GM18505 (cell line): ENCODE results near the gene PER3.

ENCODE experiments used
- ATAC-seq: cut with Tn5 transposase; IDR thresholded peaks from one replicate; pipeline ENCODE4 v1.9.1; 2021; ENCODE audit not compliant: unreplicated experiment
- POLR2A ChIP-seq: IDR thresholded peaks from 4 replicates; pipeline ENCODE4 v1.6.1; 2011; ENCODE audit warnings: borderline replicate concordance; ENCODE audit not compliant: insufficient read depth, insufficient read length; ENCODE audit errors: extremely low read depth

PER3 gene

DNA sequence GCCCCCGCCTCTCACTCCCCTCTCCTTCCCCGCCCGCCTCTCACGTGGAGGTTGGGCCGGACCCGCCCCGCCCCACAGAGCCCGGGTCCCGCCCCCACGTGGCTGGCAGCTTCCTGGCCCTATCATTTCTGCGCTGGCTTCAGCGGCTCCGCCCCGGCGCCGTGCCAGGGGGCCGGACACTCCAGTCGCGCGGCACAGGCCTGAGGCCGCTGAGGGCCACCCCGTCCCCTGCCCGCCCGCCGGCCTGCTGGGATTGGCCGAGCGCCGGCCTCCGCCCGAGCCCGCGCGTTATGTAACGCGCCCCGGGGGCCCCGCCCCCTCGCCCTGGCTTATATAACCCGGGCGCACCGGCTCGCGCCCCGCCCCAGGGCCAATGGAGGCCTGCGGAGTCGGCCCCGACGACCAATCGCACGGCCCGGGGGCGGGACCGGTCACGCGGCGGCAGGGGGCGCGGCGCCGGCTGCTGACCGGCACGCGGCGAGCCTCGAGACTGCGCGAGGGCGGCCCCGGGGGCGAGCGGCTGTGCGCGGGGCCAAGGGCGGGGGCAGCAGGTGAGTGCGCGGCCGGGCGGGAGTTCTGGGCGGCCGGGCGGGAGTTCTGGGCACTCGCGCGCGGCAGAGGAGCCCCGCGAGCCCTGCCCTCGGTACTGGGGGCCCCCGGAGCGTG, at the start of gene PER3:
Gene PER3 (plus strand): TSS at position 466 of the 666 bp plus-strand sequence. CDS start 587 bp downstream, outside the sequence.
- peak; percentile 80 for ATAC-seq
- no peak for TF ChIP-seq POLR2A

DNA sequence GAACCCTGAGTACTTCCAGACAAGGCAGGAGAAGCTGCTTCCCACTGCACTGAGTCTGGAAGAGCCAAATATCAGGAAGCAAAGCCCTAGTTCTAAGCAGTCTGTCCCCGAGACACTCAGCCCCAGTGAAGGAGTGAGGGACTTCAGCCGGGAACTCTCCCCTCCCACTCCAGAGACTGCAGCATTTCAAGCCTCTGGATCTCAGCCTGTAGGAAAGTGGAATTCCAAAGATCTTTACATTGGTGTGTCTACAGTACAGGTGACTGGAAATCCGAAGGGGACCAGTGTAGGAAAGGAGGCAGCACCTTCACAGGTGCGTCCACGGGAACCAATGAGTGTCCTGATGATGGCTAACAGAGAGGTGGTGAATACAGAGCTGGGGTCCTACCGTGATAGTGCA, 46.0 kb upstream of the PER3 start:
- no peak for TF ChIP-seq POLR2A
- no peak for ATAC-seq

DNA sequence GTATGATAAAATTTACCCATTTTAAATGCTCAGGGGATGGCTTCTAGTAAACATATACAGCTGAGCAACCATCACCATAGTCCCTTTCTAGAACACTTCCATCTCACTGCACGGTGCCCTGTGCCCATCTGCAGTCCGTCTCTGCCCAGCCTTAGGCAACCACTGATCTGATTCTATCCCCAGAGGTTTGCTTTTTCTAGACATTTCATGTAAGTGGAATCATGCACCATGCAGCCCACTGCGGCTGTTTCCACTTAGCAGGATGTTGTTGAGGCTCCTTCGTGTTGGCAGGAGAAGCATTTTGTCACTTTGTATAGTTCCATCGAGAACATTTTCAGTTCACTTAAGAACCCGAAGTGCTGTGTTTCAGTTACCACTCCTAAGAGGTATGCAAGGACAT, 40.7 kb upstream of the PER3 start:
- no peak for TF ChIP-seq POLR2A
- no peak for ATAC-seq

DNA sequence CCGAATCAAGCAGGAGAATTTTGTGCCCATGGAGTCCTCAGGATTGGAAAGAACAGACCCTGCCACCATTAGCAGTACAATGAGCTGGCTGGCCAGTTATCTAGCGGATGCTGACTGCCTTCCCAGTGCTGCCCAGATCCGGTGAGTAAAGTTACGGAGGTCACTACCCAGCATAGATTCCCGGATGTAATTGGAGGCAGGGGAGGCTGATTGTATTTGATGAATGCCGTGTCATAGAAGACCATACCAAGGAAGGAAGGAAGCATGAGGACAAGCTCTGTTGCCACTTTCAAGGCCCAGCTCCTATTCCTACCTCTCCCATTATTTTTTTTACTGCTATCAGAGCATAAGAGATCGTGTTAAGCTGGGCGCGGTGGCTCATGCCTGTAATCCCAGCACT, 39.2 kb upstream of the PER3 start:
- TF ChIP-seq POLR2A: no peak
- ATAC-seq: no peak

DNA sequence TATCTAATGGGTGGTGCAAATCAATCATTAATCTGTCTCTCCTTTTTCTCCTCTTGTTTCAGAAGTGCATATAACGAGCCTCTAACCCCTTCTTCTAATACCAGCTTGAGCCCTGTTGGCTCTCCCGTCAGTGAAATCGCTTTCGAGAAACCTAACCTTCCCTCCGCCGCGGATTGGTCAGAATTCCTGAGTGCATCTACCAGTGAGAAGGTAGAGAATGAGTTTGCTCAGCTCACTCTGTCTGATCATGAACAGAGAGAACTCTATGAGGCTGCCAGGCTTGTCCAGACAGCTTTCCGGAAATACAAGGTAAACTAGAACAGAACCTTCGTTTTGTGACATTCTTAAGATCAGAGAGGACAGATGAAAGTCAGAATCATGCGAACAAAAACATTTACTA, 38.3 kb upstream of the PER3 start:
- no peak for ATAC-seq
- TF ChIP-seq POLR2A: no peak

DNA sequence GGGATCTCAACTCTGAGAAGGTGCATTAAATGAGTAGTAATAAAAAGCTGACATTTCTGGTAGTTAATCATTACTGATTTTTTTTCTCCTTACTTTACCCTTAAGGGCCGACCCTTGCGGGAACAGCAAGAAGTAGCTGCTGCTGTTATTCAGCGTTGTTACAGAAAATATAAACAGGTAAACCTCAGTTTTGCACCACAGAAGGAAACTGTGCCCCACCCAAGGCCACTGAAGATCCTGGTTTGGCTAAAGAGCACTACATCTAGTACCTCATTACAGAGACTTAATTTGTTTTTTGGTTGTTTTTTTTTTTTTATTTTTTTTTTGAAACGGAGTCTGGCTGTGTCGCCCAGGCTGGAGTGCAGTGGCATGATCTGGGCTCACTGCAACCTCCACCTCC, 36.5 kb upstream of the PER3 start:
- no peak for ATAC-seq
- no peak for TF ChIP-seq POLR2A

DNA sequence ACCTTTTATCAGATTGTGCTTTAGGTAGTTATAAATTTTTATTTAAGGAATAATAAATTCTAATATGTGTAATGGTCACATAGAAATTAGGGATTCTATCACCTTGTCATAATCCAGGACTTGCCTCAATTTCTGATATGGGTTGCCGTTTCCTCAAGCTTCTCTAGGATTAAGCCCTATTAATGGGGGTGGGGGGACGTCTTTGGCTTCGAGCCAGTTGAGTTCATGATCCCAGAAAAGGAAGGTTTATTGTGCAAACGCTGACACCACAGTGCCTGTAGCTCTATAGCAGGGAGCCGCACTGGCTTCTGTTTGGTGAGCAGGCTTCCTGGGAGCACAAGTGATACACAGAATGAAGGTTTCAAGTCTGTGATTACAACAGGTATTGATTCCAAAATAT, 35.0 kb upstream of the PER3 start:
- ATAC-seq: no peak
- TF ChIP-seq POLR2A: no peak

DNA sequence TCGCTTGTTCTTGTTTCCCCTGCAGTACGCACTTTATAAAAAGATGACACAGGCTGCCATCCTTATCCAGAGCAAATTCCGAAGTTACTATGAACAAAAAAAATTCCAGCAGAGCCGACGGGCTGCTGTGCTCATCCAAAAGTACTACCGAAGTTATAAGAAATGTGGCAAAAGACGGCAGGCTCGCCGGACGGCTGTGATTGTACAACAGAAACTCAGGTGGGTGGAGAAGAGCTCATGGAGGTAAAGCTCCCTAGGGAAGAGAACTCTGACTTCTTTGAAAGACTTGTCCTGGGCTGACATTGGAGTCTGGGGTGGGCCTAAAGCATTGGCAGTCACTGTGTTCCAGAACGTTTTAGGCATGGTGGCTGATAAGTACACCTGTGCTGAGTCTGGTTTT, 32.9 kb upstream of the PER3 start:
- ATAC-seq: no peak

DNA sequence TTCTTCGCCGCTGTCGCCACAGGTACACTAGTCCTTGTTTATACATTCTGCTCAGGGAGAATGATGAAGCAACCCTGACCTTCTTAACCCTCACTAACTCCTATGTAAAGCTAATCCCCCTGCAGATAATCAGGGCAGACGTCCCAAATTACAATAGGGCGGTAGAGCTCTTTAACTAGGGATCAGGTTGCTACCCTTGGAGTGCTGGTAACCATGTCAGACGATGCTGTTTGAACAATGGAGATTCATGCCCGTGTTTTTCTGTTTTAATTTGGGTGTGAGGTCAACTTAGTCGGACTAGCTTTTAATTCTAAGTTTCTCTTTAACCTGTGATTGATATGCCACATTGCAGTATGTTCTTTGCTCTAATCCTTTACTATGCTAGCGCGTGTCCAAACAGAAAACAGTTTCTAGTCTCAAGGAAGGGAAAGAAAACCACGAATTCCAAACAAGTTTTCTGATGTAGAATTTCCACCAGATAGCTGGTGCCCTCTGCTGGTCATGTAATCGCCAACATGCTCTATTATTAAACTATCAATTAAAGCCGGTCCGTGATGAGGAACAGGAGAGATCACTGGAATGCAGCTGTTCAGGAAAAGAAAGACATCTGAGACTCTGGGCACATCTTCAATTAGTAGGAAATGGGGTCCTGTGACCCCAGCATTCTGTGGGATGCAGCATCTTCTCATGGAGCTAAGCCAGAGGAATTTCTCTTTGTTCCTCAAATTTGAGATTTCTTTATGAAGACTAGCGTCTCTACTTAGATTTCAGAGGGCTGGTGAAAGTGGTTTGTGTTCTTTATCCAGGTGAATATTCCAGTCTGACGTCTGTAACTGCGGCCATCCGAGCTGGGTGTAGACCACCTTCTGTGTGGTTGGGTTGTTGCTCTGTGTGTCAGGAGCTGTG, 31.3 kb upstream of the PER3 start:
- ATAC-seq: no peak
- no peak for TF ChIP-seq POLR2A

More for the DNA sequence above, 32.9 kb upstream of the PER3 start:
- no peak for TF ChIP-seq POLR2A

DNA sequence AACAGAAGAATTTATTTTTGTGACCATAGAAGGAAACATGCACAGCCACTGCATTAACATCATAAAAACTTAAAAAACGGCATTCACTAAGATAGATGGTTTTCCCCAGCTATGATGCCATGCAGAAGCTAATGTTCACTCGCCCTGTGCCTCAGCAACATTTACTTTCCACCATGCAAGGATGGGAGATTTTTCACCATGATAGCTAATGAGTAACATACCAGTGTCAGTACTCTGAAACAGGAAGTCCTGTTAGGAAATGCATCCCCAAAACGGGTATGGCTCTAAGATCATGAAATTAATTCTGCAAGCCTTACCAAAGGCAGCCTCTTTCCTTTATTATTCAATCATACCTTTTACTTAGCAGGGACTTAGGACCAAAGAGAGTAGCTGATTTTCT, 30.4 kb upstream of the PER3 start:
- TF ChIP-seq POLR2A: no peak

DNA sequence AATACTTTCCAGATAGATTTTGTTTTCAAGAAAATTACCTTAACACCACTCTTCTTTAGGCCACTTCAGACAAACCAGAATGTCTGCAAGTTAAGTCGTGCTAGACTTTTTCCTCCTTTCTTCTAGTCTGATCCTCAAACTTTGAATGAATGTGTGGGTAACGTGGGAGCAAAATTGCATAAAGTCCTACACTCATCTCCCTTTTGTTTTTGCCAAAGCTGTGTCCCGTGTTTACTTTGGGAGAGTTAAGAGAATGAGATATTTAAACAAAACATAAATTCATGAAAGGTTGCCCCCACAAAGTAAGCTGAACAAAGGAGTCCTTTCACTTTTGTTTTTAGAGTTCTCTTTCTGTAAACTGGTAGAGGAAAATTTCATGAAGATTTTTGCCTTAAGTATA, 29.9 kb upstream of the PER3 start:
- no peak for ATAC-seq
- no peak for TF ChIP-seq POLR2A

More for the DNA sequence above, 30.4 kb upstream of the PER3 start:
- no peak for ATAC-seq

DNA sequence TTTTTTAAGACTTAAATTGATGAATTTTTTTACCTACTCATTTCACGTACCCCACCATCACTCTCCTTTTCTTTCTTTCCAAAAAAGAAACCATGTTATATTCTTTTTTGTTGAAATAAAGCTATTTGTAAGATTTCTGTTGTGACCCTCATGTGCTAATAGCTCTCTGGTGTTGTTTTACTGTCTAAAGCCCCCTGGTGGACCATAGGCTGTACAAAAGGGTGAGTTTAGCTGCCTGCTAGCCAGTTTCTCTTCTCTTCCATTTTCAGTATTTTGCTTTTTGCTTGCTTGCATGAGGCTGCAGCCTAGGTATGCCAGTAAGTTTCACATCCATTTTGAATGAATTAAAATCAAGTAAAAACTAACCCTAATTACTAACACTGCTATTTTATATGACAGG, 28.6 kb upstream of the PER3 start:
- no peak for TF ChIP-seq POLR2A
- ATAC-seq: no peak

DNA sequence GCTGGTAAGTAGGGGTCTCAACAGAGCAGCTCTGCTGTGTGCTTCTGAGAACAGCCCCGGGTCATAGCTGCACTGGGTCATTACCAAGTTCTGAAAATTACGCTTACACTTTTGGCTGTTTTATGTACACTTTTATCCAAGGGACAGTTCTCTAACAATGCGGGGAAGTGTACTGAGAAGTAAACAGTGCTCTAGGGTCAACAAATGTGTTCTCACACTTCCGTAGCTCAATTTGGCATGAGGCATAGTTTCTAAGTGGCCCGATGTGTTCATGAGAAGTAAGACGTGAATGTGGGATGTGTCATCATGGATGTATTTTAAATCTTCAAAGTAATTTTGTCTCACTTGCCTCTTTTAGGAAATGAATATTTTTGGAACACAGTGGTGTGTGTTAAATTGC, 23.8 kb upstream of the PER3 start:
- no peak for ATAC-seq
- TF ChIP-seq POLR2A: no peak

DNA sequence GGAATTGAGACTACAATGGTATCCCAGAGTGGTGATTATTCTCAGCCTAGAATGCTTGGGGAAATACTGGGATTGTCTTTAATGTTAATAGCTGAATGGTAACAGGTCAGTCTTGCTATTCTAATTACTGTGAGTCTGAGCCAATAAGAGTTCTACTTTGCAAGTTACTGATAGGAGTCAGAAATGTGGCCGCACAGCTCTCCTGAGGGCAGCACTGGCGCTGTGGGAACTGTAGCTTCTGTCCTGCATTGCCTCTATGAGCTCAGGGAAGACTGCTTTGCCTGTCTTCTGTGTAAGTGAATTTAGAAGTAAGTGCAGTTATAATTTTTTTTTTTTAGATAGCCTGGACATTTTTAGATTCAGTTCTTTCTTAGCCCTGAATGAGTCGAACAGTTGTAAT, 23.0 kb upstream of the PER3 start:
- no peak for ATAC-seq
- no peak for TF ChIP-seq POLR2A
